Astrocyte of the cerebellum (primary cell): ENCODE data around the gene KPNA6.

Experiments
- DNase-seq: peaks from one replicate; pipeline ENCODE4 v3.0.0-alpha.2; 2011; ENCODE audit warnings: low read depth
- H3K4me3 ChIP-seq: 2 replicates; pipeline ENCODE4 v1.5.1; 2011; ENCODE audit warnings: mild to moderate bottlenecking, low read depth, low read length, moderate library complexity
- CTCF ChIP-seq: IDR thresholded peaks from 2 replicates; pipeline ENCODE4 v1.5.1; 2012; ENCODE audit warnings: low read length, low read depth, moderate library complexity, mild to moderate bottlenecking; ENCODE audit errors: missing control alignments
- in situ Hi-C: cut with HindIII; loops from 2 replicates; pipeline ENCODE4 v1.10.0; 2017; ENCODE audit warnings: low sequenced_read_pairs

Gene KPNA6

GRCh38 chr1:32221980-32222755 is 114.3 kb downstream of the KPNA6 start, which contains the start of the genes EIF3I and TMEM234:
TSS of gene EIF3I (plus strand) at chr1:32222407. CDS start at chr1:32222442, 35 bp downstream.
TSS of gene TMEM234 (minus strand) at chr1:32222353. CDS start at chr1:32222322, 31 bp downstream.
- in situ Hi-C loops, result no loop called here
- DNase-seq, result peak; percentile 81
- TF ChIP-seq CTCF, result no peak
- H3K4me3 ChIP-seq, result peak within 1 kb of the TSS; percentile 98

GRCh38 chr1:32223683-32224082 is 115.8 kb downstream of the KPNA6 start:
- no peak for DNase-seq
- no peak overlapping the region for H3K4me3 ChIP-seq
- in situ Hi-C loops, result no loop called here
- TF ChIP-seq CTCF, result no peak

DNA sequence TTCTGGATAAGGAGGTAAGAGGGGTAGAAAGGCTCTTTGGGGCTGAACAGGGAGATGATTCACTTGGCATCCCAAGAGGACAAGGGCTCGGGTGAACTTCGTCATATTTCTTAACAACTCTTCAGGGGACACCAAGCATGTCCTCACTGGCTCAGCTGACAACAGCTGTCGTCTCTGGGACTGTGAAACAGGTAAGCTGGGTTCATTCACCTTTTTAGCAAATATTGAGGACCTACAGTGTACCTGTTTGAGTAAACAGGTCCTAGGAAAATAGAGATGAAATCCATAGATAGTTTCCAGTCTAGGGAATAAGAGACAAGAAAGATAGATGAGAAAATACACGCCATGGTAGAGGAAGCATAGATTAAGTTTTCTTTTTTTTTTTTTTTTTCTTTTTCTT is 116.4 kb downstream of the KPNA6 start:
- no peak for TF ChIP-seq CTCF
- no peak overlapping the region for H3K4me3 ChIP-seq
- no peak for DNase-seq
- in situ Hi-C loops, result no loop called here
